Measurements from ENCODE around the gene TICAM2. TPM values are rescaled to one million over a fixed set of nuclear protein-coding genes. Genes with fewer than 3 reads are reported as not detected.
A peak's percentile ranks its signal among the peaks of the same experiment; 100 is the strongest.

Gene TICAM2
- total and polyA plus RNA-seq, 9 of the 15 experiments (the other 6 are each of a cell fraction or from before 2014, with no cell fraction given) = 0.15 to 1.8 (median 0.98) TPM

DNA sequence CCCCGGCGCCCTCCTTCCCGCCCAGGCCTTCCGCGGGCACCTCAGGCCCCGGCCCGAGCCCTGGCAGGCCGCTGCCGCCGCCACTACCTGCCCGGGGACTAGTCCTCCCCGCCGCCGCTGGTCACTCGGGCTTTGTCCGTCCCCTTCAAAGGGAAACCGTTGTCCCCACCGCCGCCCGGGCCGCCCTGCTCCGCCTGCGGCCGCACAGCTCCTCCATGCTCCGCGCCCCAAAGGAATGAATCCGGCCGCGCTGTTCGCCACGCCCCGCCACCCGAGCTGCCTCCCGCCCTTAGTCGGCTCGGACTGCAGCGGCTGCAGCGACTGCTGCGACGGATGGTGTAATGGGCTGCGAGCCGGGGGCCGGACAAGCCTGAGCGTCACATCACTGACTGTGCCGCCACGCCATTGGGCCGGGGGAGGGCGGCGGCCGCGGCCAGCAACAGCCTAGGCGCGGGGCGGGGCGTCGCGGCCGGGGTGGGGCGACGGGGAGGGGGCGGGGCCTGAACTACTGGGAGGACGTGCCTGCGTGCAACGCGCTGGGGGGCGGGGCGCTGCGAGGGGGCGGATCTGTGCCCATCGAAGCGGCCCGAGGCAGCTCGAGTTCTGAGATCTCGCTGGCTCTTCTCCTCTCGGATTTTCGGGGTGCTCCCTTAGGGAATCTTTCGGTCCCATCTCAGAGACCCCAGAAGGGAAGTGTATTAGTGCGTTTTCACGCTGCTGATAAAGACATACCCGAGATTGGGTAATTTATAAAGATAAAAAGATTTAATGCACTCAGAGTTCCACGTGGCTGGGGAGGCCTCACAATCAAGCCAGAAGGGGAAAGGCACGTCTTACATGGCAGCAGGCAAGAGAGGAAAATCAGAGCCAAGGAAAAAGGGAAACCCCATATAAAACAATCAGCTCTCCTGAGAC, 57.6 kb downstream of the TICAM2 start, which contains the start of gene FEM1C (continued):
- TF ChIP-seq MITF (IDR thresholded peaks at IDR 0.05) (0 out of 2 replicates have a peak, but pooled peaks have one; percentile 25), HNRNPLL (IDR thresholded peaks at IDR 0.05; ENCODE audit: low read depth, low read length, poor library complexity, severe bottlenecking) (peak; percentile 74), RB1 (IDR thresholded peaks at IDR 0.05; ENCODE audit: low read depth) (peak; percentile 77), HEY1 (CRISPR knock-in tag; IDR thresholded peaks at IDR 0.05; ENCODE audit: borderline replicate concordance) (no peak), HCFC1 (IDR thresholded peaks at IDR 0.05; ENCODE audit: low read depth, low read length) (no peak), NRF1 (conservative IDR thresholded peaks at IDR 0.05 in 1 of 2, IDR thresholded peaks at IDR 0.05 in 1 of 2) (peak; percentile 54 to 72; a peak in 3 of 4 replicates), POLR2A (conservative IDR thresholded peaks at IDR 0.05) (peak; percentile 92), FOXP1 (CRISPR knock-in tag; IDR thresholded peaks at IDR 0.05) (peak; percentile 84), KAT8 (IDR thresholded peaks at IDR 0.05; ENCODE audit: low read depth) (no peak), ZNF830 (CRISPR knock-in tag; IDR thresholded peaks at IDR 0.05) (0 out of 2 replicates have a peak, but pooled peaks have one; percentile 35), CCAR2 (IDR thresholded peaks at IDR 0.05; ENCODE audit: low read depth, low read length) (no peak), HDGF (IDR thresholded peaks at IDR 0.05) (no peak), NR3C1 (CRISPR knock-in tag; IDR thresholded peaks at IDR 0.05) (0 out of 2 replicates have a peak, but pooled peaks have one; percentile 76), POLR2B (IDR thresholded peaks at IDR 0.05; ENCODE audit: low read depth, partially characterized antibody) (peak; percentile 80), NR4A1 (CRISPR knock-in tag; IDR thresholded peaks at IDR 0.05) (no peak), NR4A1 (tag; IDR thresholded peaks at IDR 0.05) (0 out of 2 replicates have a peak, but pooled peaks have one; percentile 46), PHF8 (IDR thresholded peaks at IDR 0.05; ENCODE audit: borderline replicate concordance, low read length) (peak; percentile 91), NFE2 (IDR thresholded peaks at IDR 0.05; ENCODE audit: low read depth) (no peak), MYNN (IDR thresholded peaks at IDR 0.05) (no peak), MYNN (CRISPR knock-in tag; IDR thresholded peaks at IDR 0.05) (no peak), ZKSCAN1 (IDR thresholded peaks at IDR 0.05; ENCODE audit: low read depth, low read length) (no peak), TRIM28 (IDR thresholded peaks at IDR 0.05) (peak; percentile 97), UBTF (IDR thresholded peaks at IDR 0.05; ENCODE audit: borderline replicate concordance in 1 of 2, low read depth in 2 of 2, low read length in 2 of 2) (peak; percentile 80 to 97; a peak in 3 of 4 replicates), HDAC1 (IDR thresholded peaks at IDR 0.05) (peak in 1 of 2 experiments; percentile 75; a peak in 1 of 4 replicates), ZNF146 (CRISPR knock-in tag; IDR thresholded peaks at IDR 0.05; ENCODE audit: unreplicated experiment) (no peak), CBX3 (IDR thresholded peaks at IDR 0.05; ENCODE audit: borderline replicate concordance in 1 of 2, low read length in 2 of 2) (peak in 1 of 2 experiments; percentile 100; a peak in 2 of 3 replicates)
- TF ChIP-seq, protein P1, sequence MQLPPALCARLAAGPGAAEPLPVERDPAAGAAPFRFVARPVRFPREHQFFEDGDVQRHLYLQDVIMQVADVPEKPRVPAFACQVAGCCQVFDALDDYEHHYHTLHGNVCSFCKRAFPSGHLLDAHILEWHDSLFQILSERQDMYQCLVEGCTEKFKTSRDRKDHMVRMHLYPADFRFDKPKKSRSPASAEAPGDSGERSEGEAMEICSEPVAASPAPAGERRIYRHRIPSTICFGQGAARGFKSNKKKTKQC (CRISPR knock-in tag; IDR thresholded peaks at IDR 0.05) = peak; percentile 81
